ENCODE data around the gene DENND5A. TPM values are rescaled to one million over a fixed set of nuclear protein-coding genes. Genes with fewer than 3 reads are reported as not detected.

DENND5A gene
- polyA plus RNA-seq, 3 donors = 24.4 to 291 (median 37.5) TPM

DNA sequence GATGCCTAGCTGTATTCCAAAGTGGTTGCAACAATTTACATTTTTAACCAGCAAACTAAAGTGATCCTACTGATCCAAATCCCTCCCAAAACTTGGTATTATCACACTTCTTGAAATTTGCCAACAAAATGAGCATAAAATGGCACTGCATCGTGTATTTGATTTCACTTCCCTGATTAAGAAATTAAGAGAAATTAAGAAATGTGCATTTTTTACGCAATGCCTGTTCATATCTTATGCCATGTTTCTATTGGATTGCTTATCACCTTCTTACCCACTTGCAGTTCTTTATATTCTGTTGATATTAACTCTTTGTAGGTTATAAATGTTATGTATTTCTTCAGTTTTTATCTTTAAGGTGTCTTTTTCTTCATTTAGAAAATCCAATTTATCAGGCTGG lies 80.6 kb downstream of the DENND5A start:
- H3K27me3 Mint-ChIP-seq (ENCODE audit: low read depth in 3 of 3) = no peaks in the 10 kb centered on the region

DNA sequence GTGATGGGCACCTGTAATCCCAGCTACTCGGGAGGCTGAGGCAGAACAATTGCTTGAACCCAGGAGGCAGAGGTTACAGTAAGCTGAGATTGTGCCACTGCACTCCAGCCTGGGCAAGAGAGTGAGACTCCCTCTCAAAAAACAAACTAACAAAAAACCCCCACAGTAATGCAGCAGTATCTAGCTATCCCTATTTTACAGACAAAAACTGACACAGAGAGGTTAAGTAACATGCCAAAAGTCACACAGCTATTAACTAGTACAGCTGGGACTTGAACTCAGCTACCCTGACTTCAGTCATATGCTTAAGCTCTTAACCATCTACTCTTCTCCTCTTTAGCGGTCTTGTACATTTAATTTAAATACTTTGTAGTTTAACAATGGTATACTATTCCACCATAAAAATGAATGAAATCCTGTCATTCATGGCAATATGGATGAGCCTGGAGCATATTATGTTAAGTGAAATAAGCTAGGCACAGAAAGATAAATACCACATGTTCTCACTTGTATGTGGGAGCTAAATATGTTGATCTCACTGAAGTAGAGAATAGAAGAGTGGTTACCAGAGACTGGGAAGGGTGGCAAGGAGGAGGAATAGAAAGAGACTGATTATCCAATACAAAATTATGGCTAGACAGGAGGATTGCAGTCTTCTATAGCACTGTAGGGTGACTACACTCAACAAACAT lies 82.8 kb downstream of the DENND5A start:
- Histone ChIP-seq H3K36me3 (replicated peaks in 1 of 2; ENCODE audit: control insufficient read depth in 1 of 2, insufficient read depth in 2 of 2, low read length in 2 of 2) (peaks cover 45 to 81% of the 10 kb centered on the region in 2 donors), H3K79me2 (ENCODE audit: insufficient read depth, low read length) (no peaks in the 10 kb centered on the region), H3K27ac (ENCODE audit: low read depth in 1 of 2, low read length in 2 of 2) (no peak overlapping the region), H3K4me2 (replicated peaks; ENCODE audit: extremely low read depth, low read length, poor library complexity, severe bottlenecking) (no peak overlapping the region), H4K20me1 (ENCODE audit: insufficient read depth, low read length) (peaks cover 16% of the 10 kb centered on the region), H3K9me3 (replicated peaks in 1 of 2; ENCODE audit: control insufficient read depth in 1 of 2, insufficient read depth in 1 of 2, low read length in 2 of 2) (no peaks in the 10 kb centered on the region), H2AFZ (ENCODE audit: insufficient read depth, low read depth, low read length, poor library complexity, severe bottlenecking) (no peak overlapping the region), H3K9ac (ENCODE audit: insufficient read depth, low read length, poor library complexity, severe bottlenecking) (no peak overlapping the region), H3K27me3 (ENCODE audit: control insufficient read depth in 2 of 2, insufficient read depth in 2 of 2, low read length in 2 of 2) (no peaks in the 10 kb centered on the region), H3K4me1 (ENCODE audit: control insufficient read depth in 1 of 2, insufficient read depth in 2 of 2, low read length in 2 of 2) (no peaks in the 10 kb centered on the region), H3K4me3 (replicated peaks in 1 of 3; ENCODE audit: low read depth in 2 of 3, low read length in 3 of 3) (no peak overlapping the region)
- Mint-ChIP-seq H3K27ac (peak overlapping the region in 2 of 7 donors; percentile 0 to 67), H3K4me1 (peaks cover 6% of the 10 kb centered on the region), H3K4me3 (no peak overlapping the region), H3K27me3 (ENCODE audit: low read depth in 3 of 3) (no peaks in the 10 kb centered on the region), H3K9me3 (peaks cover 0 to 2% (median 0%) of the 10 kb centered on the region in 7 donors), H3K36me3 (peaks cover 60 to 83% of the 10 kb centered on the region in 2 donors)
- 100% methylated on average over 1 of the region's 2 CpGs for WGBS (ENCODE audit: insufficient coverage)
- TF ChIP-seq, protein P1, sequence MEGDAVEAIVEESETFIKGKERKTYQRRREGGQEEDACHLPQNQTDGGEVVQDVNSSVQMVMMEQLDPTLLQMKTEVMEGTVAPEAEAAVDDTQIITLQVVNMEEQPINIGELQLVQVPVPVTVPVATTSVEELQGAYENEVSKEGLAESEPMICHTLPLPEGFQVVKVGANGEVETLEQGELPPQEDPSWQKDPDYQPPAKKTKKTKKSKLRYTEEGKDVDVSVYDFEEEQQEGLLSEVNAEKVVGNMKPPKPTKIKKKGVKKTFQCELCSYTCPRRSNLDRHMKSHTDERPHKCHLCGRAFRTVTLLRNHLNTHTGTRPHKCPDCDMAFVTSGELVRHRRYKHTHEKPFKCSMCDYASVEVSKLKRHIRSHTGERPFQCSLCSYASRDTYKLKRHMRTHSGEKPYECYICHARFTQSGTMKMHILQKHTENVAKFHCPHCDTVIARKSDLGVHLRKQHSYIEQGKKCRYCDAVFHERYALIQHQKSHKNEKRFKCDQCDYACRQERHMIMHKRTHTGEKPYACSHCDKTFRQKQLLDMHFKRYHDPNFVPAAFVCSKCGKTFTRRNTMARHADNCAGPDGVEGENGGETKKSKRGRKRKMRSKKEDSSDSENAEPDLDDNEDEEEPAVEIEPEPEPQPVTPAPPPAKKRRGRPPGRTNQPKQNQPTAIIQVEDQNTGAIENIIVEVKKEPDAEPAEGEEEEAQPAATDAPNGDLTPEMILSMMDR (IDR thresholded peaks at IDR 0.05) = no peak
- intact Hi-C loops (cut with micrococcal nuclease) = no loop called here
- no peak for DNase-seq

More for the DNA sequence above, 80.6 kb downstream of the DENND5A start:
- Mint-ChIP-seq H3K4me3 (no peak overlapping the region), H3K27ac (peak overlapping the region in 2 of 7 donors; percentile 22 to 48), H3K36me3 (peaks cover 62 to 83% of the 10 kb centered on the region in 2 donors), H3K4me1 (peaks cover 6% of the 10 kb centered on the region), H3K9me3 (peaks cover 0 to 2% (median 0%) of the 10 kb centered on the region in 7 donors)
- no CpG with 5 or more reads among the region's 2 CpGs for WGBS (ENCODE audit: insufficient coverage)
- Histone ChIP-seq H3K4me3 (replicated peaks in 1 of 3; ENCODE audit: low read depth in 2 of 3, low read length in 3 of 3) (no peak overlapping the region), H3K9me3 (replicated peaks in 1 of 2; ENCODE audit: control insufficient read depth in 1 of 2, insufficient read depth in 1 of 2, low read length in 2 of 2) (no peaks in the 10 kb centered on the region), H3K27me3 (ENCODE audit: control insufficient read depth in 2 of 2, insufficient read depth in 2 of 2, low read length in 2 of 2) (no peaks in the 10 kb centered on the region), H3K79me2 (ENCODE audit: insufficient read depth, low read length) (no peaks in the 10 kb centered on the region), H3K9ac (ENCODE audit: insufficient read depth, low read length, poor library complexity, severe bottlenecking) (no peak overlapping the region), H3K27ac (ENCODE audit: low read depth in 1 of 2, low read length in 2 of 2) (no peak overlapping the region), H3K4me1 (ENCODE audit: control insufficient read depth in 1 of 2, insufficient read depth in 2 of 2, low read length in 2 of 2) (no peaks in the 10 kb centered on the region), H2AFZ (ENCODE audit: insufficient read depth, low read depth, low read length, poor library complexity, severe bottlenecking) (no peak overlapping the region), H4K20me1 (ENCODE audit: insufficient read depth, low read length) (peaks cover 10% of the 10 kb centered on the region), H3K4me2 (replicated peaks; ENCODE audit: extremely low read depth, low read length, poor library complexity, severe bottlenecking) (no peak overlapping the region), H3K36me3 (replicated peaks in 1 of 2; ENCODE audit: control insufficient read depth in 1 of 2, insufficient read depth in 2 of 2, low read length in 2 of 2) (peaks cover 35 to 81% of the 10 kb centered on the region in 2 donors)
- TF ChIP-seq, protein P1 (IDR thresholded peaks at IDR 0.05) = no peak
- intact Hi-C loops (cut with micrococcal nuclease) = no loop called here
- DNase-seq = peak in 1 of 3 donors; percentile 34

All from CD14-positive monocyte (primary cell).